KOPT-K1 (cell line): ENCODE results near the gene TBC1D8.

Source experiments
- H3K27ac ChIP-seq: fragments of 200-600 bp; sonication (generic); 2 replicates; pipeline ENCODE4 v1.5.1; 2016; ENCODE audit warnings: antibody characterized with exemption, mild to moderate bottlenecking, low read depth, low read length; ENCODE audit not compliant: poor library complexity, severe bottlenecking
- H3K36me3 ChIP-seq: fragments of 200-600 bp; sonication (generic); 2 replicates; pipeline ENCODE4 v1.5.1; 2017; ENCODE audit warnings: antibody characterized with exemption, mild to moderate bottlenecking, low read length, moderate library complexity; ENCODE audit not compliant: insufficient read depth
- H3K9me3 ChIP-seq: fragments of 200-600 bp; sonication (generic); 2 replicates; pipeline ENCODE4 v1.5.1; 2017; ENCODE audit warnings: antibody characterized with exemption, low read length, mild to moderate bottlenecking; ENCODE audit not compliant: insufficient read depth, poor library complexity, severe bottlenecking

The TBC1D8 gene

GRCh38 chr2:101089419-101089818 lies 61.8 kb downstream of the TBC1D8 start:
- no peak overlapping the region for H3K27ac ChIP-seq
- H3K9me3 ChIP-seq: no peaks in the 10 kb centered on the region
- no peaks in the 10 kb centered on the region for H3K36me3 ChIP-seq

- Histone ChIP-seq H3K27ac (no peak overlapping the region), H3K36me3 (no peaks in the 10 kb centered on the region), H3K9me3 (no peaks in the 10 kb centered on the region)
Observed at GRCh38 chr2:101087638-101088037, 63.5 kb downstream of the TBC1D8 start.

GRCh38 chr2:101083613-101084012 lies 67.6 kb downstream of the TBC1D8 start:
- H3K27ac ChIP-seq: no peak overlapping the region
- no peaks in the 10 kb centered on the region for H3K36me3 ChIP-seq
- H3K9me3 ChIP-seq: no peaks in the 10 kb centered on the region

GRCh38 chr2:101082998-101083397 lies 68.2 kb downstream of the TBC1D8 start:
- H3K9me3 ChIP-seq: no peaks in the 10 kb centered on the region

GRCh38 chr2:101081375-101081907 lies 69.7 kb downstream of the TBC1D8 start:
- Histone ChIP-seq H3K36me3 (no peaks in the 10 kb centered on the region), H3K27ac (no peak overlapping the region), H3K9me3 (no peaks in the 10 kb centered on the region)

More at GRCh38 chr2:101082998-101083397, 68.2 kb downstream of the TBC1D8 start:
- Histone ChIP-seq H3K36me3 (no peaks in the 10 kb centered on the region), H3K27ac (no peak overlapping the region)

- Histone ChIP-seq H3K27ac (no peak overlapping the region), H3K36me3 (no peaks in the 10 kb centered on the region), H3K9me3 (peaks cover under 1% of the 10 kb centered on the region)
Observed at GRCh38 chr2:101080211-101081068, 70.7 kb downstream of the TBC1D8 start.

- Histone ChIP-seq H3K36me3 (no peaks in the 10 kb centered on the region), H3K9me3 (peaks cover 18% of the 10 kb centered on the region), H3K27ac (no peak overlapping the region)
Observed at GRCh38 chr2:101076581-101076980, 74.6 kb downstream of the TBC1D8 start.

- H3K9me3 ChIP-seq: no peaks in the 10 kb centered on the region
- no peak overlapping the region for H3K27ac ChIP-seq
- no peaks in the 10 kb centered on the region for H3K36me3 ChIP-seq
Observed at GRCh38 chr2:101064868-101065549, 86.2 kb downstream of the TBC1D8 start.

- Histone ChIP-seq H3K36me3 (no peaks in the 10 kb centered on the region), H3K27ac (no peak overlapping the region), H3K9me3 (no peaks in the 10 kb centered on the region)
Observed at GRCh38 chr2:101064505-101064867, 86.7 kb downstream of the TBC1D8 start.

- no peak overlapping the region for H3K27ac ChIP-seq
- H3K9me3 ChIP-seq: no peaks in the 10 kb centered on the region
- no peaks in the 10 kb centered on the region for H3K36me3 ChIP-seq
Observed at GRCh38 chr2:101064125-101064502, 87.1 kb downstream of the TBC1D8 start.

- H3K36me3 ChIP-seq: no peaks in the 10 kb centered on the region
- H3K27ac ChIP-seq: no peak overlapping the region
Observed at GRCh38 chr2:101063352-101064124, 87.6 kb downstream of the TBC1D8 start.

GRCh38 chr2:101058386-101058785 lies 92.8 kb downstream of the TBC1D8 start:
- H3K27ac ChIP-seq: no peak overlapping the region
- no peaks in the 10 kb centered on the region for H3K9me3 ChIP-seq
- no peaks in the 10 kb centered on the region; the same call in 1 of the 2 replicates for H3K36me3 ChIP-seq

More at GRCh38 chr2:101063352-101064124, 87.6 kb downstream of the TBC1D8 start:
- H3K9me3 ChIP-seq: no peaks in the 10 kb centered on the region

- no peaks in the 10 kb centered on the region for H3K9me3 ChIP-seq
- H3K36me3 ChIP-seq: no peaks in the 10 kb centered on the region; the same call in 1 of the 2 replicates
- H3K27ac ChIP-seq: no peak overlapping the region
Observed at GRCh38 chr2:101057051-101057933, 93.9 kb downstream of the TBC1D8 start.

GRCh38 chr2:101053117-101053516 lies 98.1 kb downstream of the TBC1D8 start:
- H3K36me3 ChIP-seq: no peaks in the 10 kb centered on the region; the same call in 1 of the 2 replicates
- no peaks in the 10 kb centered on the region for H3K9me3 ChIP-seq
- no peak overlapping the region for H3K27ac ChIP-seq
